Activated CD4-positive, alpha-beta T cell treated with anti-CD3 and anti-CD28 coated beads, Interleukin-2, amount 10 ng/mL, durations not matched to agents 24 days and 14 days (primary cell): Measurements from ENCODE around the gene DGKQ. TPM values are rescaled to one million over a fixed set of nuclear protein-coding genes. Genes with fewer than 3 reads are reported as not detected.
A peak's percentile ranks its signal among the peaks of the same experiment; 100 is the strongest.
"Not testable (repeated sequence)": the region's sequence is repeated elsewhere in the genome, so short reads cannot be mapped to it uniquely, and the experiment has no call there.

Source experiments
- DNase-seq: peaks from one replicate; pipeline ENCODE4 v3.0.0; 2022
- H3K27ac Mint-ChIP-seq: one replicate; pipeline ENCODE4 v1.8.0; 2022; ENCODE audit warnings: mild to moderate bottlenecking, mixed read lengths
- H3K27me3 Mint-ChIP-seq: one replicate; pipeline ENCODE4 v1.8.0; 2022; ENCODE audit warnings: mixed read lengths
- H3K36me3 Mint-ChIP-seq: one replicate; pipeline ENCODE4 v1.8.0; 2022; ENCODE audit warnings: low read depth, mild to moderate bottlenecking, mixed read lengths
- H3K4me1 Mint-ChIP-seq: one replicate; pipeline ENCODE4 v1.8.0; 2021; ENCODE audit warnings: mixed read lengths
- H3K4me3 Mint-ChIP-seq: one replicate; pipeline ENCODE4 v1.8.0; 2022; ENCODE audit warnings: mild to moderate bottlenecking, moderate library complexity, mixed read lengths
- H3K9me3 Mint-ChIP-seq: one replicate; pipeline ENCODE4 v1.8.0; 2021; ENCODE audit warnings: mixed read lengths
- intact Hi-C: fragments of 100-400 bp; cut with micrococcal nuclease; formaldehyde crosslinking; loops from one replicate; pipeline ENCODE4 v1.15.1; 2023
- total RNA-seq: library from RNA; stranded (reverse); gene quantifications from 2 replicates; pipeline ENCODE4 v1.2.3, GENCODE V29; 2022

The DGKQ gene
- total RNA-seq, 1 donor from 2014 or later, result 15.2 TPM

DNA sequence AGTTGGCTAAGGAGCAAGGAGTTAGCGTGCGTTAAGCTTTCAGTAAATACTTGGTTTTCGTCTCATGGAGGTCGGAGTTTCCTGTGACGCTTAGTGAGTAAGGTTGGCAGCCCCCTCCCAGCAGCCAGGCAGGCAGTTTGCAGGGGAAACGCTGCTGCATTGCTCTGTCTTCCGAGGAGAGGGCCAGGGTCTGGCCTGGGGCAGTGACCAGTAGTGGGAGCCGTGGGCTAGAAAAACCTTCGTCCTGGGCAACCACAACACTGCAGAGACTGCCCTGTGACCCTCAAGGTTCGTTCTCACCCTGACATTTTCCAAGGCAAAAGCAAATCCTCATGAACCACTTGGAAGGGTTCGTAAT is 40.7 kb downstream of the DGKQ start:
- intact Hi-C loops, result loop anchor here (1.0 to 5.0 kb wide), 6 partner anchors 40 to 258 kb away; partner anchors contain the start of genes ATP5ME, FGFRL1, IDUA and MYL5
- Mint-ChIP-seq H3K4me1 (peaks cover 40% of the 10 kb centered on the region), H3K36me3 (no peaks in the 10 kb centered on the region), H3K4me3 (peak overlapping the region; percentile 99), H3K27ac (peak overlapping the region; percentile 95), H3K9me3 (no peaks in the 10 kb centered on the region), H3K27me3 (no peaks in the 10 kb centered on the region)
- DNase-seq, result no peak

DNA sequence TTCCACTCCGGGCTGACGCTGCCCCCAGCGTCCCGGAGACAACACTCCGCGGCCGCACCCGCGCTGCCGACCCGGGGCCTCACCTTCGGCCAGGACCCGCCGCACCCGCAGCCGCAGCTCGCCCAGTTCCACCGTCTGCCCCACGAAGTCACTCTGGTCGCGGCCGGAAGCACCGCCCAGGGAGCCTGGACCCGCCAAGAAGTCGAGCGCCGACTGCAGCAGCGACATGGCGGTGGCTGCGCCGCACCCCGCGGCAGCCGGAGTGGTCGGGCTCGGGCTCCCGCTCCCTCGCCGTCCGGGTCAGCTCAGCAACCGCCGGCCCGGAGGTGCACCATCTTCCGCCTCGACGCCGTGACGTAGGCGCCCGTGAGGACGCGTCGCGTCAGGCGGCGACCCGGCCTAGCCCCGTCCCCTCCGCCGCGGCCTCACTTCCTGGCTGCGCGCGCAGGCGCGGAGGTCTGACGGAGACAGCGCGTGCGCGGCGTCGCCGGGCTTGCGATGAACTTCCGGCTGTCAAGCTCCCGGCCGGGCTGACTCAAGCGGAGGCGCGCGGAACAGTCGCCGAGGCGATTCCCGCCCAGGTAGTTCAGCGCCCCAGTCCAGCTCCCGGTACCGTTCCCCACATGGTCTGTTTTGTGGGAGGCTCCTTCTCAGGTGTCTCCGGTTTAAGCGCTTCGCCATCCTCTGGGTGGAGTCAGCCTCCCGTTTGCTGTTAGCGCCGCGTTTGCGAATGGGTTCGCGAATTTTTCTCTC is 41.2 kb downstream of the DGKQ start, which contains the start of the genes GAK and TMEM175:
GAK (minus strand) TSS at position 357 of the 753 bp plus-strand sequence; CDS start at position 228, 129 bp downstream.
TMEM175 (plus strand) TSS at position 501 of the 753 bp plus-strand sequence. CDS start 15,280 bp downstream, outside the sequence.
- Mint-ChIP-seq H3K27me3 (no peaks in the 10 kb centered on the region), H3K27ac (peak within 1 kb of the TSS; percentile 95), H3K4me3 (peak within 1 kb of the TSS; percentile 99), H3K4me1 (peaks cover 40% of the 10 kb centered on the region), H3K36me3 (no peaks in the 10 kb centered on the region), H3K9me3 (no peaks in the 10 kb centered on the region)
- intact Hi-C loops, result loop anchor here (1.0 to 5.0 kb wide), 6 partner anchors 15 to 257 kb away; partner anchors contain the start of genes ATP5ME, FGFRL1, IDUA and MYL5
- DNase-seq, result peak; percentile 100

DNA sequence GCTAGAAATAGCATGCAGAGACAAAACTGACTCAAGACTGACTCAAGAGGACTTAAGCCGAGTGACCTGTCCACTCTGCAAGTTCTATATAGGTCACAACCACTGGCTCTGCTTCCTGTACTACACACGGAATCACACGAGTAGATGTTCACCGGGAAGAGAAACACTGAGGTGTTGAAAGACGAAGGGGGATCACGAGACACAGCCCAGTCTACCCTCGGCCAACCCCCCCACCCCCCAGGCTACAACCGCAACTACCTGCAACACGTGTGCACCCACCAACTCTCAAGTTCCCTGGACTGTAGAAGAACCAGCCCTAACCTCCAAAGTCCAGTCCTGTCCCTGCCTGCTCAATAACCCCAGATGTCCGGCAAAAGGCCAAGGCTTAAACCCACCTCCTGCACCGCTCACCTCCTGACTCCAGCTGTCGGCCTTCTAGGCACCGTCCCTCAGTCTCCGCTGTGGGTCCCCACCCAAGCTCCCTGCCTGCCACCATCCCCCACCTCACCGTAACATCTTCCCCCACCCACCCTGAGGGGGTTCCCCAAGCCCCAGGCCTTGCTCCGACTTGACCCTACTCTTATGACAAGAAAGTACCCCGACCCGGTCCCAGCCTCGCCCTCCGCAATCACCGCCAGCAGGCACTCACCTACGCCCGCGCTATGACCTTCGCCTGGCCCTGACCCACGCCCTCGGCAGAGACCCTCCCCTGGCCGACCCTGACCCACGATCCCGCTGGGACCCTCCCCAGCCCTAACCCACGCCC is 42.0 kb downstream of the DGKQ start:
- H3K9me3 Mint-ChIP-seq, result no peaks in the 10 kb centered on the region
- peak overlapping the region; percentile 99 for H3K4me3 Mint-ChIP-seq
- DNase-seq, result peak; percentile 73
- no peaks in the 10 kb centered on the region for H3K27me3 Mint-ChIP-seq
- intact Hi-C loops, result loop anchor here (2.0 to 5.0 kb wide), 2 partner anchors 15 to 149 kb away; no protein-coding TSS in a partner anchor
- no peaks in the 10 kb centered on the region for H3K36me3 Mint-ChIP-seq
- peaks cover 39% of the 10 kb centered on the region for H3K4me1 Mint-ChIP-seq
- H3K27ac Mint-ChIP-seq, result peak overlapping the region; percentile 95

DNA sequence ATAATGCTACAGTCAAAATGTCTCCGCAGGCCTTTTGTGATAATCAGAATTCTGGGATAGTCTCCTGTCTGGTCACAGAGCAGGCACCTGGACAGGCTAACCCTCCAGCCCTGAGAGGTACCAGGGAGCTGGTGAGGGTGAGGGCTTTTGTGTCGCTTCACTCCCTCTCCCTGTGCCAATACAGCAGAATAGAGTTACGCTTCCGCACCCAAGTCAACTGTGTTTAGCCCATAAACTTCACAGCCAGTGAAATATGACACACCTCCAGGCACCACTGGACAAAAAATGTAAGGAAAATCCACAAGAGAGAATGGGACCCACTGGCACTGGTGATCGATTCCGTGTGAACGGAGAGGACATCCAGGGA is 42.6 kb downstream of the DGKQ start:
- peaks cover 3% of the 10 kb centered on the region for H3K36me3 Mint-ChIP-seq
- intact Hi-C loops, result loop anchor here (1.0 to 5.0 kb wide), 3 partner anchors 9 to 149 kb away; no protein-coding TSS in a partner anchor
- H3K4me3 Mint-ChIP-seq, result peak overlapping the region; percentile 99
- no peaks in the 10 kb centered on the region for H3K27me3 Mint-ChIP-seq
- DNase-seq, result peak; percentile 64
- peak overlapping the region; percentile 95 for H3K27ac Mint-ChIP-seq
- H3K9me3 Mint-ChIP-seq, result no peaks in the 10 kb centered on the region
- peaks cover 41% of the 10 kb centered on the region for H3K4me1 Mint-ChIP-seq

DNA sequence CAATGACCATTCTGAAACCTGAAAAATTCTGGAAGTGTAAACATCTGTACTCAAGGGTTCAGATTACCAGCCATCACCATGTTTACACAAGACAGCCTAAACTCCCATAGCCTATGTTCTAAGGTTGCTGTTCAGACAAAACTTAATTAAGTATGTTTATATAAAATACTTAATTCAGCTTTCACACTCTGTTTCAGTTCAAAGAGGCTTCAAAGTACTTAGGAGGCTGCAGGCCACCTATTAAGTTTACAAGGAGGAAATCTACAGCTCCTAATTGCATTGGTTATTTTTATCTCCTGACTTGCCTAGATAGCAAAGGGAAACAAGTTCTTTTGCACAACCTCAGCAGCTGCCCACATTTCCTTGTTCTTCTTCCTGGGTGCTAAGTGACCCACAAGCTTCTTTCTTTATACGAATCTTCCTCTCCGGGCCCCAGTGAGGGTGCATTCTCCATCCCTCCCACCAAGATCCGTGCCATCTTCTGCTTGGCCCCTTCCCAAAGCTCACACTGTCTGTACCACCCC is 43.3 kb downstream of the DGKQ start:
- intact Hi-C loops, result loop anchor here (1.0 to 5.0 kb wide), 3 partner anchors 8 to 148 kb away; no protein-coding TSS in a partner anchor
- no peaks in the 10 kb centered on the region for H3K27me3 Mint-ChIP-seq
- peak overlapping the region; percentile 99 for H3K4me3 Mint-ChIP-seq
- peaks cover 3% of the 10 kb centered on the region for H3K36me3 Mint-ChIP-seq
- peaks cover 42% of the 10 kb centered on the region for H3K4me1 Mint-ChIP-seq
- peak; percentile 68 for DNase-seq
- H3K9me3 Mint-ChIP-seq, result no peaks in the 10 kb centered on the region
- peak overlapping the region; percentile 95 for H3K27ac Mint-ChIP-seq

DNA sequence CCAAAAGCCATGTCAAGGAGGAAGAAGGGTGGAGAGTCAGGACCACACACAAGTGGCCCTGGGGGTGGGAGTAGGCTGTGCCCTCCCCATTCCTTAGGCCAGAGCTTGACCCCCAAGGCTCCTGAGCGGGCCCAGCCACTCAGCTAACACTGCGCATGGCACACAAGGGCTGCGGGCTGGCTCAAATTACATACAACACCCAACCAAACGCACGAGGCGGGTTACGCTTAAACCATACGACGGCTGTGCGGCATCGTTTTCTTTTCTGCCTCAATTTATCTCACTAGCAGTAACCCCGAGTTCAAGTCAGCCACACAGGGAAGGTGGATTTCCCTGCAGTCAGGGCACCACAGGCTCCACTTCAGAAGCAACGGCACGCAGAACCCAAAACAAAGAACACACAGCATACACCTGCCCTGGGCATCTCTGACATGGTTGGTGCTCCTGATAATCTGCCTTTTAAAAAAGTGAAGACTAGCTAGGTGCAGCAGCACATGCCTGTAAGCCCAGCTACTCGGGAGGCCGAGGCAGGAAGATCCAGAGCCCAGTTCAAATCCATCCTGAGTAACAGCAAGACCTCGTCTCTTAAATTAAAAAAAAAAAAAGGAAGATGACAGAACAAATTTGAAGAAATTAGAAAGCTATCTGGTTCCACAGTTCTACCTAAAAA is 44.1 kb downstream of the DGKQ start:
- DNase-seq, result no peak
- no peak overlapping the region for H3K27ac Mint-ChIP-seq
- intact Hi-C loops, result no loop called here
- H3K4me3 Mint-ChIP-seq, result no peak overlapping the region
- H3K27me3 Mint-ChIP-seq, result no peaks in the 10 kb centered on the region
- no peaks in the 10 kb centered on the region for H3K9me3 Mint-ChIP-seq
- peaks cover 50% of the 10 kb centered on the region for H3K4me1 Mint-ChIP-seq
- peaks cover 6% of the 10 kb centered on the region for H3K36me3 Mint-ChIP-seq

DNA sequence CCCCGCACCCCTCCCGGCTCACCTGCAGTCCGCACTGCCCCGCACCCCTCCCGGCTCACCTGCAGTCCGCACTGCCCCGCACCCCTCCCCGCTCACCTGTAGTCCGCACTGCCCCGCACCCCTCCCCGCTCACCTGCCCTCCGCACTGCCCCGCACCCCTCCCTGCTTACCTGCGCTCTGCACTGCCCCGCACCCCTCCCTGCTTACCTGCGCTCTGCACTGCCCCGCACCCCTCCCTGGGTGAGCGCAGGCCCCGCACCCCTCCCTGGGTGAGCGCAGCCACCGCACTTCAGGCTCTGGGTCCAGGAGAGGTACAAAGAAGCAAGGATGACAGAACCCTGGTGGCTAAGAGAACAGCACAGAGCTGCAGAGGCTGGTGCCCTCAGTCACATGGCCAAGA is 45.8 kb downstream of the DGKQ start:
- intact Hi-C loops, H3K27me3 Mint-ChIP-seq, DNase-seq, H3K9me3 Mint-ChIP-seq, H3K4me3 Mint-ChIP-seq, H3K27ac Mint-ChIP-seq: not testable (repeated sequence)
- peaks cover 48% of the 10 kb centered on the region for H3K4me1 Mint-ChIP-seq
- H3K36me3 Mint-ChIP-seq, result peaks cover 13% of the 10 kb centered on the region

DNA sequence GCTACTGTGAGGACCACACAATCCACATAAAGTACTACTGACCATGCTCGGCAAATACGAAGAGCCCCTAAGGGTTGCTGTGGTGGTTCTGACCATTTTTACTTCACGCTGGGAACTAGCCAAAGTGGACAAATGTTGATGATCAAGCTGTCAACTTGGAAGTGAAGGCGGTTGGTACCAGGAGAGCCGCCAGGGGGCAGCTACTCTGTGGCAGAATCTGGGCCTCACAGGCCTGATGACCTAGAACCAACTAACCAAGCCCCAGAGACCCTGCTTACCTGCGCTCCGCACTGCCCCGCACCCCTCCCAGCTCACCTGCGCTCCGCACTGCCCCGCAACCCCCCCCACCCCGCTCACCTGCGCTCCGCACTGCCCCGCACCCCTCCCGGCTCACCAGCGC is 46.8 kb downstream of the DGKQ start:
- Mint-ChIP-seq H3K27ac (no peak overlapping the region), H3K36me3 (peaks cover 20% of the 10 kb centered on the region), H3K4me3 (no peak overlapping the region), H3K4me1 (peaks cover 50% of the 10 kb centered on the region), H3K9me3 (no peaks in the 10 kb centered on the region), H3K27me3 (no peaks in the 10 kb centered on the region)
- DNase-seq, result no peak
- intact Hi-C loops, result no loop called here

DNA sequence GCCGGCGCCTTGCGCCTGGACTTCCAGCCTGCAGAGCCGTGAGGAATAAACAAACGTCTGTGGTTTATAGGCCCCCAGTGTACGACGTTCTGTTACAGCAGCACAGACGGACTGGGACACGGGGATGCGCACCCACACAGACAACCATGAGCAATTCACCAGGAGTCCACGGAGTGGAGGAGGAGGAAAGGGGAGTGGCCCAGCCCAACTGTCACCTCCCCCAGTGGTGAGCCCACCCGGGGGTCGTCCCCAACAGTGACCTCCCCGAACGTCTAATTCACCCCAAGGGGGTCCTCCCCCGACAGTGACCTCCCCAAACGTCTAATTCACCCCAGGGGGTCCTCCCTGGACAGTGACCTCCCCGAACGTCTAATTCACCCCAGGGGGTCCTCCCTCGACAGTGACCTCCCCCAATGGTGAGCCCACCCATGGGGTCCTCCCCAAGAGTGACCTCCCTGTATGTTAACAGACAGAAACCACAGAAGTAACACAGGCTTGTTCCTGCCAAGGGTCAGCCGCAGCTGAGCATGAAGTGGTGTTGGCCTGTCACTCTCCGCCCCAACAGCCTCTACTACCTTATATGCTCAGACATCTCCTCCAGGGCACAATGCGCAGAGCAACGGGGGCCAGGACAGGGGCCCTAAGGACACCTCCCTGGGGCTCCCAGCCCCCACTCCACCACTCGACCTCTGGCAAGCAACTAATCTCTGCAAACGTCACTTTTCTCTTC is 47.4 kb downstream of the DGKQ start:
- peaks cover 24% of the 10 kb centered on the region for H3K36me3 Mint-ChIP-seq
- intact Hi-C loops, result no loop called here
- peak overlapping the region; percentile 45 for H3K27ac Mint-ChIP-seq
- H3K4me3 Mint-ChIP-seq, result no peak overlapping the region
- peaks cover 48% of the 10 kb centered on the region for H3K4me1 Mint-ChIP-seq
- H3K27me3 Mint-ChIP-seq, result no peaks in the 10 kb centered on the region
- DNase-seq, result no peak
- no peaks in the 10 kb centered on the region for H3K9me3 Mint-ChIP-seq

DNA sequence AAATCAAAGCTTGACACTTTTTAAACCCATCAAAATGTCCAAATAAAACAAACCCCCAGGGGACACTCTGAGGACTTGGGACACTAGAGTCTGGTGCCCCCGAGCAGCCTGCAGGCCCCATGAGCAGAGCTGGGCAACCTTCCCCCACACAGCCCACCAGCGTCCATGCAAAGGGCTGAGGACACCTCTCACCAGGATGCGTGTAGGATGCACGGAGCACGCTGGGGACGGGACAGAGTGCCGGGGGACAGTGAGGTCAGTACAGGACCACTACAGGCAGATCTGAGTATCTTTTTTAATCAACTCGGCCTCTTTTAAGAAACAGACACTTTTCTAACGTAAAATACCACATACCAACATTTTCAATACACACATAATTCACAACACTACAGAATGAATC is 48.2 kb downstream of the DGKQ start:
- no peaks in the 10 kb centered on the region for H3K9me3 Mint-ChIP-seq
- peaks cover 25% of the 10 kb centered on the region for H3K36me3 Mint-ChIP-seq
- peak overlapping the region; percentile 15 for H3K27ac Mint-ChIP-seq
- H3K4me3 Mint-ChIP-seq, result no peak overlapping the region
- no peak for DNase-seq
- H3K4me1 Mint-ChIP-seq, result peaks cover 41% of the 10 kb centered on the region
- no peaks in the 10 kb centered on the region for H3K27me3 Mint-ChIP-seq
- intact Hi-C loops, result no loop called here

DNA sequence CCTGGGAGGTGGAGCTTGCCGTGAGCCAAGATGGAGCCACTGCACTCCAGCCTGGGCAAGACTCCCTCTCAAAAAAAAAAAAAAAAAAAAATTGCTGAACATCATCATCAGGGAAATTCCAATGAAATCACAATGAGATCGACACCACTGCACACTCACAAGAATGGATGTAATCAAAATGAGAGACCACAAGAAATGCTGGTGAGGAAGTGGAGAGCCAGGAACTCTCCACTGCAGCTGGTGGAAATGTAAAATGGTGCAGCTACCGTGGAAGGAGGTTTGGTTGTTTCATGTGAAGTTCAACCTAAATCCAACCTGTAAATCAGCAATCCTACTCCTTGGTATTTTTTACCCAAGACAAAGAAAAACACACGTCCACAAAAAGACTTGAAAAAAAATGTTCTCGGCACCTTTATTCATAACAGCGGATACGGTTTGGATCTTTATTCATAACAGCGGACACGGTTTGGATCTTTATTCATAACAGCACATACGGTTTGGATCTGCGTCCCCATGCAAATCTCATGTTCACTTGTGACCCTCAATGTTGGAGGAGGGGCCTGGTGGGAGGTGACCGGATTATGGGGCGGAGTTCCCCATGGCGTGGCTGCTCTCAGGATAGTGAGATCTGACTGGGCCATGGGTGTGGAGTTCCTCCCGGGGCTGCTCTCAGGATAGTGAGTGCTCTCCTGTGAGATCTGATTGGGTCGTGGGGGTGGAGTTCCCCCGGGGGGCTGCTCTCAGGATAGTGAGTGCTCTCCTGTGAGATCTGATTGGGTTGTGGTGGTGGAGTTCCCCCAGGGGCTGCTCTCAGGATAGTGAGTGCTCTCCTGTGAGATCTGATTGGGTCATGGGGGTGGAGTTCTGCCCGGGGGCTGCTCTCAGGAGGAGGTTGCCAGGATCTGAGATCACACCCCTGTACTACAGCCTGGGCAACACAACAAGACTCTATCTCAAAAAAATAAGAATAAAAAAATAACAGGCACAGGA is 49.0 kb downstream of the DGKQ start:
- peaks cover 31% of the 10 kb centered on the region for H3K36me3 Mint-ChIP-seq
- H3K4me1 Mint-ChIP-seq, result peaks cover 41% of the 10 kb centered on the region
- H3K9me3 Mint-ChIP-seq, result no peaks in the 10 kb centered on the region
- peak overlapping the region; percentile 24 for H3K4me3 Mint-ChIP-seq
- DNase-seq, result no peak
- H3K27ac Mint-ChIP-seq, result peak overlapping the region; percentile 90
- no peaks in the 10 kb centered on the region for H3K27me3 Mint-ChIP-seq
- intact Hi-C loops, result loop anchor here (1.0 kb wide), 1 partner anchor 45 kb away; no protein-coding TSS in a partner anchor

DNA sequence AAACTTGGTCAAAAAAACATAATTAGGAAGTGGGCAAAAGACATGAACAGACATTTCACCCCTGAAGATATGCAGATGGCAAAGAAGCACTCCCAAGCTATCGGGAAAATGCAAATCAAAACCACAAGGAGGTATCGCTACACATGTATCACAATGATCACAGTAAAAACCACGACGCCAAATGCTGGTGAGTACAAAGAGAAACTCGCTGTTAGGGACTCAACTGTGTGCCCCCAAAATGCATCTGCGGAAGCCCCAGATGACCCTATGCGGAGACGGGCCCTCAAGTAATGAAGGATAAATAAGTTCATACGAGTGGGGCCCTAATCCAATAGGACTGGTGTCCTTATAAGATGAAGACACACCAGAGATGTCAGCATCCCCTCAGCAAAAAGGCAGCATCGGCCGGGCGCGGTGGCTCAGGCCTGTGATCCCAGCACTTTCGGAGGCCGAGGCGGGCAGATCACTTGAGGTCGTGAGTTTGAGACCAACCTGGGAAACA is 51.5 kb downstream of the DGKQ start:
- Mint-ChIP-seq H3K4me1 (peaks cover 48% of the 10 kb centered on the region), H3K9me3 (no peaks in the 10 kb centered on the region), H3K27ac (peak overlapping the region; percentile 18), H3K27me3 (no peaks in the 10 kb centered on the region), H3K4me3 (peak overlapping the region; percentile 27), H3K36me3 (peaks cover 37% of the 10 kb centered on the region)
- DNase-seq, result no peak
- intact Hi-C loops, result loop anchor here (1.0 kb wide), 1 partner anchor 8 kb away; no protein-coding TSS in a partner anchor
